Stimulated activated naive B cell treated with anti-CD40 and anti-IgM and Interleukin-4, amounts not matched to agents 10 μg/mL and 1 μg/mL and 100 μg/mL, for 72 hours (primary cell): ENCODE measurements around the gene TSNAX.
"Not testable (repeated sequence)": the region's sequence is repeated elsewhere in the genome, so short reads cannot be mapped to it uniquely, and the experiment has no call there.

Experiments used
- ATAC-seq, 2 donors: fragments of 150-1000 bp; cut with Tn5 transposase; replicated peaks; 2 replicates each; pipeline ENCODE4 v1.10.0; 2021; ENCODE audit warnings: moderate library complexity in 1 of 2
- DNase-seq: peaks from one replicate; pipeline ENCODE4 v3.0.0; 2021
- H3K27ac Mint-ChIP-seq: one replicate; pipeline ENCODE4 v1.8.0; 2022; ENCODE audit warnings: mild to moderate bottlenecking, mixed read lengths
- H3K27me3 Mint-ChIP-seq, 2 donors: one replicate each; pipeline ENCODE4 v1.8.0; 2022; ENCODE audit warnings: mixed read lengths in 2 of 2
- H3K36me3 Mint-ChIP-seq, 2 donors: one replicate each; pipeline ENCODE4 v1.8.0; 2022; ENCODE audit warnings: mixed read lengths in 2 of 2, mild to moderate bottlenecking in 1 of 2
- H3K4me1 Mint-ChIP-seq, 2 donors: one replicate each; pipeline ENCODE4 v1.8.0; 2022; ENCODE audit warnings: mixed read lengths in 2 of 2, mild to moderate bottlenecking in 1 of 2
- H3K4me3 Mint-ChIP-seq, 2 donors: one replicate each; pipeline ENCODE4 v1.8.0; 2022; ENCODE audit warnings: mild to moderate bottlenecking in 2 of 2, mixed read lengths in 2 of 2, moderate library complexity in 1 of 2
- H3K9me3 Mint-ChIP-seq, 2 donors: one replicate each; pipeline ENCODE4 v1.8.0; 2022; ENCODE audit warnings: mixed read lengths in 2 of 2, mild to moderate bottlenecking in 1 of 2

Gene TSNAX

GRCh38 chr1:231528172-231529029 lies at the start of gene TSNAX:
TSS of gene TSNAX (plus strand) at chr1:231528669. CDS start at chr1:231528811, 142 bp downstream.
- no peaks in the 10 kb centered on the region for H3K27me3 Mint-ChIP-seq
- H3K9me3 Mint-ChIP-seq, result no peaks in the 10 kb centered on the region
- peaks cover 14 to 19% of the 10 kb centered on the region in 2 donors for H3K36me3 Mint-ChIP-seq
- DNase-seq (peak; percentile 91), ATAC-seq (peak; percentile 92 to 97)
- H3K4me3 Mint-ChIP-seq, result peak within 1 kb of the TSS; percentile 98
- H3K4me1 Mint-ChIP-seq, result peaks cover 16 to 34% of the 10 kb centered on the region in 2 donors
- peak within 1 kb of the TSS; percentile 100 for H3K27ac Mint-ChIP-seq

- peaks cover 9 to 23% of the 10 kb centered on the region in 2 donors for H3K27me3 Mint-ChIP-seq
- no peak for DNase-seq
- no peaks in the 10 kb centered on the region for H3K36me3 Mint-ChIP-seq
- no peak for ATAC-seq
- H3K4me3 Mint-ChIP-seq, result no peak overlapping the region
- no peaks in the 10 kb centered on the region for H3K4me1 Mint-ChIP-seq
- no peak overlapping the region for H3K27ac Mint-ChIP-seq
- H3K9me3 Mint-ChIP-seq, result no peaks in the 10 kb centered on the region
These were observed 49.7 kb upstream of the TSNAX start for GRCh38 chr1:231478811-231479210.

GRCh38 chr1:231480008-231480407 lies 48.5 kb upstream of the TSNAX start:
- ATAC-seq (no peak), DNase-seq (no peak)
- H3K9me3 Mint-ChIP-seq, result no peaks in the 10 kb centered on the region
- H3K4me1 Mint-ChIP-seq, result no peaks in the 10 kb centered on the region
- H3K27ac Mint-ChIP-seq, result no peak overlapping the region
- no peak overlapping the region for H3K4me3 Mint-ChIP-seq
- no peaks in the 10 kb centered on the region for H3K36me3 Mint-ChIP-seq
- H3K27me3 Mint-ChIP-seq, result peaks cover 9 to 23% of the 10 kb centered on the region in 2 donors

- H3K4me1 Mint-ChIP-seq, result no peaks in the 10 kb centered on the region
- H3K27me3 Mint-ChIP-seq, result peaks cover 13 to 19% of the 10 kb centered on the region in 2 donors
- ATAC-seq (no peak), DNase-seq (no peak)
- no peaks in the 10 kb centered on the region for H3K36me3 Mint-ChIP-seq
- H3K4me3 Mint-ChIP-seq, result no peak overlapping the region
- H3K9me3 Mint-ChIP-seq, result no peaks in the 10 kb centered on the region
- H3K27ac Mint-ChIP-seq, result no peak overlapping the region
These were observed 47.2 kb upstream of the TSNAX start for GRCh38 chr1:231481289-231481688.

- H3K9me3 Mint-ChIP-seq, result no peaks in the 10 kb centered on the region
- DNase-seq, result no peak
- no peak overlapping the region for H3K27ac Mint-ChIP-seq
- no peak for ATAC-seq
- H3K4me1 Mint-ChIP-seq, result no peaks in the 10 kb centered on the region
- no peaks in the 10 kb centered on the region for H3K36me3 Mint-ChIP-seq
- no peak overlapping the region for H3K4me3 Mint-ChIP-seq
- peaks cover 17% of the 10 kb centered on the region in 2 donors for H3K27me3 Mint-ChIP-seq
These were observed 43.3 kb upstream of the TSNAX start for GRCh38 chr1:231485029-231485784.

- no peaks in the 10 kb centered on the region for H3K9me3 Mint-ChIP-seq
- ATAC-seq (no peak), DNase-seq (no peak)
- H3K27me3 Mint-ChIP-seq, result peaks cover 8 to 11% of the 10 kb centered on the region in 2 donors
- no peaks in the 10 kb centered on the region for H3K36me3 Mint-ChIP-seq
- no peak overlapping the region for H3K4me3 Mint-ChIP-seq
- no peak overlapping the region for H3K27ac Mint-ChIP-seq
- no peaks in the 10 kb centered on the region for H3K4me1 Mint-ChIP-seq
These were observed 41.5 kb upstream of the TSNAX start for GRCh38 chr1:231487019-231487418.

GRCh38 chr1:231487910-231488309 lies 40.6 kb upstream of the TSNAX start:
- ATAC-seq (no peak), DNase-seq (no peak)
- Mint-ChIP-seq H3K27me3 (peaks cover 8 to 11% of the 10 kb centered on the region in 2 donors), H3K36me3 (no peaks in the 10 kb centered on the region), H3K4me3 (no peak overlapping the region), H3K9me3 (peaks cover 0 to under 1% of the 10 kb centered on the region in 2 donors), H3K4me1 (no peaks in the 10 kb centered on the region), H3K27ac (no peak overlapping the region)

GRCh38 chr1:231493421-231494185 lies 34.9 kb upstream of the TSNAX start:
- Mint-ChIP-seq H3K36me3 (no peaks in the 10 kb centered on the region), H3K27ac (no peak overlapping the region), H3K4me3 (peak overlapping the region in 1 of 2 donors; percentile 14), H3K27me3 (peaks cover 4 to 23% of the 10 kb centered on the region in 2 donors), H3K9me3 (peaks cover 10 to 14% of the 10 kb centered on the region in 2 donors), H3K4me1 (peaks cover 4 to 6% of the 10 kb centered on the region in 2 donors)
- DNase-seq, result no peak
- ATAC-seq, result no peak

- no peak overlapping the region for H3K27ac Mint-ChIP-seq
- peaks cover 14 to 15% of the 10 kb centered on the region in 2 donors for H3K9me3 Mint-ChIP-seq
- peaks cover 4 to 6% of the 10 kb centered on the region in 2 donors for H3K4me1 Mint-ChIP-seq
- DNase-seq (no peak), ATAC-seq (no peak)
- H3K4me3 Mint-ChIP-seq, result no peak overlapping the region
- peaks cover 4 to 20% of the 10 kb centered on the region in 2 donors for H3K27me3 Mint-ChIP-seq
- no peaks in the 10 kb centered on the region for H3K36me3 Mint-ChIP-seq
These were observed 33.9 kb upstream of the TSNAX start for GRCh38 chr1:231494439-231495110.

- Mint-ChIP-seq H3K4me1 (peaks cover 4 to 6% of the 10 kb centered on the region in 2 donors), H3K9me3 (peaks cover 25 to 27% of the 10 kb centered on the region in 2 donors), H3K27me3 (peaks cover 6 to 25% of the 10 kb centered on the region in 2 donors), H3K4me3 (no peak overlapping the region), H3K36me3 (peaks cover 0 to 9% of the 10 kb centered on the region in 2 donors), H3K27ac (no peak overlapping the region)
- DNase-seq (no peak), ATAC-seq (no peak)
These were observed 30.8 kb upstream of the TSNAX start for GRCh38 chr1:231497629-231498152.

- no peak for ATAC-seq
- Mint-ChIP-seq H3K4me3 (no peak overlapping the region), H3K27me3 (peaks cover 8 to 19% of the 10 kb centered on the region in 2 donors), H3K36me3 (peaks cover 0 to 9% of the 10 kb centered on the region in 2 donors), H3K4me1 (no peaks in the 10 kb centered on the region), H3K27ac (no peak overlapping the region), H3K9me3 (peaks cover 27 to 32% of the 10 kb centered on the region in 2 donors)
- DNase-seq, result no peak
These were observed 29.2 kb upstream of the TSNAX start for GRCh38 chr1:231499148-231499763.

GRCh38 chr1:231500666-231501065 lies 27.8 kb upstream of the TSNAX start:
- DNase-seq, result no peak
- Mint-ChIP-seq H3K36me3 (peaks cover 0 to 9% of the 10 kb centered on the region in 2 donors), H3K9me3 (peaks cover 29 to 32% of the 10 kb centered on the region in 2 donors)

GRCh38 chr1:231503168-231503567 lies 25.3 kb upstream of the TSNAX start:
- ATAC-seq, DNase-seq, H3K36me3 Mint-ChIP-seq, H3K4me1 Mint-ChIP-seq, H3K27ac Mint-ChIP-seq, H3K4me3 Mint-ChIP-seq: not testable (repeated sequence)
- H3K27me3 Mint-ChIP-seq, result peaks cover 23 to 24% of the 10 kb centered on the region in 2 donors
- peaks cover 22 to 24% of the 10 kb centered on the region in 2 donors for H3K9me3 Mint-ChIP-seq

More at GRCh38 chr1:231500666-231501065, 27.8 kb upstream of the TSNAX start:
- peaks cover 16 to 22% of the 10 kb centered on the region in 2 donors for H3K27me3 Mint-ChIP-seq
- H3K4me1 Mint-ChIP-seq, result no peaks in the 10 kb centered on the region
- H3K4me3 Mint-ChIP-seq, result no peak overlapping the region
- no peak for ATAC-seq
- no peak overlapping the region for H3K27ac Mint-ChIP-seq
